NCI-H2196 treated with DMSO at 0.1 percent for 48 hours (cell line): Measurements from ENCODE around the gene ABHD5.
"Not testable (repeated sequence)": the region's sequence is repeated elsewhere in the genome, so short reads cannot be mapped to it uniquely, and the experiment has no call there.

Experiments used
- DNase-seq: peaks from one replicate; lab custom pipeline; 2025; ENCODE audit not compliant: unreplicated experiment; lab: John Stamatoyannopoulos, UW

Gene ABHD5

DNA sequence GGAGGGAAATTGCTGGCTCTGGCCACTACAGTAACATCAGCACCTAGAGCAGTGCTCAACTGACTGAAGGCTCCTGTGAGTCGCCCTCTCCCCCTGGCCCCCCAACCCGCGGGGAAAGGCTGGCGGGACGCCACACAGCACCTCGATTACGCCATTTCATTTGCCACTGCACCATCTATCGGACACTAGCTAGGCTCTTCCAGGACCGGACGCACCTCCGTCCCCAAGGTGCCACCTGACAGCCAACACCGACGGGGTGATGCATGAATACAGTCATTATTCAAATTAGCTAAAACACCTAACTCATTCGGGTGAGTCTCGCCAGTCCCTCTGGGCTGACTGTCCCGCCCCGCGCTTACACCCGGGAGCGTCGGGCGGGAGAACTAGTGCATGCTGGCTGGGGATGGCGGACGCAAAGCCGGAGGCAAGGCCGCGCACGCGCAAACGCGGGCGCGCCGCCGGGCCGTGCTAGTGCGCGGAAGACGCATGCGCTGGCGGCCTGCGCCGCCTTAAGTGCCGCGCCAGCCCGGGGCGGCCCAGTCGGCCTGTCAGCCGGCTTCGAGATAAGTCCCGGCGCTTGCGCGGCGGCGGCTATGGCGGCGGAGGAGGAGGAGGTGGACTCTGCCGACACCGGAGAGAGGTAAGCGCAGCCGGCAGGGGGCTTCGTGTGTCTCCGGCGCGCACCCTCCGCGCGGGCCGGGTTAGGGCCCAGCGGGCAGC is at the start of gene ABHD5:
Gene ABHD5, plus strand, starts transcription at position 539 of the 720 bp plus-strand sequence. Its CDS starts 55 bp downstream, at position 594.
- peak; percentile 68 for DNase-seq

DNA sequence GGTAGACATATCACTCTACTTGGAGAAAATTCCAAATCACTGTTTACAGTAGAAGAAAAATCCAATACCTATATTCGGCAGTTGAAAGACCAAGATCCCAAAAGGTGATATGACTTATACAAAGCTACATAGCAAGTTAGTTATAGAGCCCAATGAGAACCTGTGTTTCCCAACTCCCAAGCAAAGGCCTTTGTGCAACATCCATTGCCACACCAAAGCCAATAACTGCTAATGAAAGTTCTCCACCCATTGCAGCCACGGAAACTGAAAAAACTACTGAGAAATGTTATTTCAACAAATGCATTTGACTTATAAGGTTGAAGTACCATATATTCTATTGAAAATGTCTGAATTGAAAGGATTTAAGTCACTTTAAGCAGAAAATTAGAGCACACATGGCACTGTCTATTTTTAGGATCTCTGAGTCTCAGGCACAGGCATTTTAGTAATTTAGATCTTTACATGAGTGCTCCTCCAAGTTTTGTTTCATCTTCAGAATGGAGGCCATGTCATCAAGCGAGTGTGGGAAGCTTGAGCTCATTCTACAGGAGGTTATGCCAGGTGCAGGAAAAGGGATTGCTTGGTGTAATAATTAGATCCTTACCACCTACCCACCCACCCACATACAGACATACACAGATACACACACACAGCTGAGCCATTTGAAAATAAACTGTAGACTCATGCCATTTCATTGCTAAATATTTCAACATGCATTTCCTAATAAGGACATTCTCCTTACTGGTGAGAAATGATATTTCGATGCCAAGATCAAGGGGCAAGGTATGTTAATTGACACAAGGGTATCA is 49.2 kb upstream of the ABHD5 start:
- no peak for DNase-seq

- peak; percentile 55 for DNase-seq
Observed at GRCh38 chr3:43644443-43644842, 46.3 kb upstream of the ABHD5 start.

GRCh38 chr3:43647331-43648166 is 43.2 kb upstream of the ABHD5 start:
- DNase-seq, result no peak

GRCh38 chr3:43648957-43649356 is 41.8 kb upstream of the ABHD5 start:
- no peak for DNase-seq

GRCh38 chr3:43649365-43649968 is 41.3 kb upstream of the ABHD5 start:
- no peak for DNase-seq

DNA sequence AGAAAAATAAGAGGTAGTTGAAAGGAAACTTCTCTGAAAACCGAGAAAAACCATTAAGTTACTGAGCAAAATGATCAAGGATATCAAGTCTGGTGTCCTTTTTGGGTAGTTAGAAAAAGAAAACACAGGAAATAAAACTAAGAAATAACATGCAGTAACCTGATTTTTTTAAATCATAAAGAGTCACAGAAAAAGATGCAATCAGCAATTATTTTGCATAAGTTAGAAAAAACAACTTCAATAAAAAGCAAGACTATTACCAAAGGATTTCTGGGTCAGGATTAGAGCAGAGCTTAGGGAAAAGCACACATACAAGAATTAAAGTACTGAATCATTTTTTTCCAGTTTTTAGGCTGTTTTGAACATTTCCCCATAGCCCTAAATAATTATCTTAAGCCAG is 40.4 kb upstream of the ABHD5 start:
- no peak for DNase-seq

- not testable (repeated sequence) for DNase-seq
Observed at GRCh38 chr3:43656390-43656789, 34.3 kb upstream of the ABHD5 start.

- no peak for DNase-seq
Observed at GRCh38 chr3:43659250-43659880, 31.4 kb upstream of the ABHD5 start.

DNA sequence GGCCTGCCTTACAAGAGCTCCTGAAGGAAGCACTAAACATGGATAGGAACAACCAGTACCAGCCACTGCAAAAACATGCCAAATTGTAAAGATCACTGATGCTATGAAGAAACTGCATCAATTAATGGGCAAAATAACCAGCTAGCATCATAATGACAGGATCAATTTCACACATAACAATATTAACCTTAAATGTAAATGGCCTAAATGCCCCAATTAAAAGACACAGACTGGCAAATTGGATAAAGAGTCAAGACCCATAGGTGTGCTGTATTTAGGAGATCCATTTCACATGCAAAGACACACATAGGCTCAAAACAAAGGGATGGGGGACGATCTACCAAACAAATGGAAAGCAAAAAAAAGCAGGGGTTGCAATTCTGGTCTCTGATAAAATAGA is 29.4 kb upstream of the ABHD5 start:
- not testable (repeated sequence) for DNase-seq

DNA sequence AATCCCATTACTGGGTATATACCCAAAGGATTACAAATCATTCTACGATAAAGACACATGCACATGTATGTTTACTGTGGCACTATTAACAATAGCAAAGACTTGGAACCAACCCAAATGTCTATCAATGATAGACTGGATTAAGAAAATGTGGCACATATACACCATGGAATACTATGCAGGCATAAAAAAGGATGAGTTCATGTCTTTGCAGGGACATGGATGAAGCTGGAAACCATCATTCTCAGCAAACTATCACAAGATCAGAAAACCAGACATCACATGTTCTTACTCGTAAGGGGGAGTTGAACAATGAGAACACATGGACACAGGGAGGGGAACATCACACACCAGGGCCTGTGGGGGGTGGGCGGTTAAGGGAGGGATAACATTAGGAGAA is 25.7 kb upstream of the ABHD5 start:
- DNase-seq, result not testable (repeated sequence)

DNA sequence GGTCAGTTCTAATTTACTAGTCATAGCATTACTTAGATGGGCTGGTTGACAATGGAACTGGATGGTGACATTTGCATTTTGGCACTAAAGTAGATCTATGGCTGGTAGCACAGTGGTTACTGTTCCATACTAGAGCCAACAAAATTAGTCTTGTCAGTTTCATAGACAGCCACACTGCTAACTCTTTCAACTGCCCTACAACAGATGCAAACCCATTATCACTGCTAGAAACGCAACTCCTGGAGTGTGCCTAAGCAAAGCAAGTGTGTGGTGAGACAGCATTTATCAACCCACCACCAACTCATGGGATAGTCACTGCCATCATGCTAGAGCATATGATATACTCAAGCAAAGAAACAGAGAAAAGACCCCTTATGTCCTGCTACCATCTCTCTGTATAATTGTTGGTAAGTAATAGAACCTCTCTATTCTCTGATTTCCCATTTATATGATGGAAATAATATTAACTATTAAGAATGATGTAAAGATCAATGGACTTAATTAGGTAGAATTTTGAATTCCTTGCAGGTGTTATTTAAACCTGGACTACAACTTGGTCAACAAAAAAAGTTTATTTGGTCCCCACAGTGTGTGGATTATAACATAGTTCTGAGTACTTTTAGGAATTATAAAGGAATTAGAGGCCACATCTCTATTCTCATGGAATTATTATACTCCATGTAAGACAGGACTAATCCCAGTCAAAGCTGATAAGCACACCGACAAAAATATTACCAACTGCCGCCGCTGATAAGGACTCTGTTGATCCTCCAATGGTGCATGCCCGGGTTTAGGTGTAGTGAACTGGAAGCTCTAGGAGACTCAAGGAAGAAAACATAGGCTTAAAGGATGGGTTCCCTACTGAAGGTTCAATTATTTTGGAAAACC is 19.9 kb upstream of the ABHD5 start:
- no peak for DNase-seq

DNA sequence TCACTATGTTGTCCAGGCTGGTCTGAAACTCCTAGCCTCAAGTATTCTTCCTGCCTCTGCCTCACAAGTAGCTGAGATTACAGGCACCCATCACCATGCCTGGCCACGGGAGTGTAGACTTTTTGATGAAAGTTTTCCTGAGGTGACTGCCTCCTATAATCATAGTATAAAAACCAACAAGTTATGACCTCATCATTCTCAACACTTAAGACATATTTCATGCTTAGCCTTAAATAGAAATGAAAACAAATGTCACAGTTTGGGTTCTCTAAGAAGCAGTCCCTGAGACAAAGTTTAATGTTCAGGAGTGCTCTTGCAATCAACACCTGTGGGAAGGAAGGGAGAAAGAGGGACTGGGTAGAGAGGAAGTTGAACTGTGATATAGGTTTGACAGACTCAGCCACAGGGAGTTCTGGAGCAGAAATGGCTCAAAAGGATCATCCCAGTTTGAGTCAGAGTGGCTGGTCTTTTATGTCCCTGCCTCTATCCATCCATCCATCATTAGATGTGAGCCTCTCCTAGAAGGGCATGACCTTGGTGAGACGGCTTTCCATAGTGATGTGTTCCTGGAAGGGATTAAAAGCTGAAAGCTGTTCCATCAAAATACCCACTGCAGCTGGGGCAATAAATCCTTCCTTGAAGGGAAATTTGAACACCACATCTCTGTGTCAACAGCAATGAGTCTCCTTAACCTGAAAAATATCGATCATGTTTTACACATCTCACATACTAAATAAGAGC is 16.2 kb upstream of the ABHD5 start:
- no peak for DNase-seq

- no peak for DNase-seq
Observed at GRCh38 chr3:43675593-43675992, 15.1 kb upstream of the ABHD5 start.

- no peak for DNase-seq
Observed at GRCh38 chr3:43676441-43676840, 14.3 kb upstream of the ABHD5 start.

DNA sequence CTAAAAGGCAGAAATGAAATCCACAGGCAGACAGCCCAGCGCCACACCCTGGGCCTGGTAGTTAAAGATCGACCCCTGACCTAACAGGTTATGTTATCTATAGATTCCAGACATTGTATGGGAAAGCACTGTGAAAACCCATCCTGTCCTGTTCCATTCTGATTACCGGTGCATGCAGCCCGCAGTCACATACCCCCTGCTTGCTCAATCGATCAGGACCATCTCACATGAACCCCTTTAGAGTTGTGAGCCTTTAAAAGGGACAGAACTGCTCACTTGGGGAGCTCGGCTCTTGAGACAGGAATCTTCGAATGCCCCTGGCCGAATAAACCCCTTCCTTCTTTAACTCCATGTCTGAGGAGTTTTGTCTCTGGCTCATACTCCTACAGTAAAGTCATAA is 12.4 kb upstream of the ABHD5 start:
- not testable (repeated sequence) for DNase-seq

DNA sequence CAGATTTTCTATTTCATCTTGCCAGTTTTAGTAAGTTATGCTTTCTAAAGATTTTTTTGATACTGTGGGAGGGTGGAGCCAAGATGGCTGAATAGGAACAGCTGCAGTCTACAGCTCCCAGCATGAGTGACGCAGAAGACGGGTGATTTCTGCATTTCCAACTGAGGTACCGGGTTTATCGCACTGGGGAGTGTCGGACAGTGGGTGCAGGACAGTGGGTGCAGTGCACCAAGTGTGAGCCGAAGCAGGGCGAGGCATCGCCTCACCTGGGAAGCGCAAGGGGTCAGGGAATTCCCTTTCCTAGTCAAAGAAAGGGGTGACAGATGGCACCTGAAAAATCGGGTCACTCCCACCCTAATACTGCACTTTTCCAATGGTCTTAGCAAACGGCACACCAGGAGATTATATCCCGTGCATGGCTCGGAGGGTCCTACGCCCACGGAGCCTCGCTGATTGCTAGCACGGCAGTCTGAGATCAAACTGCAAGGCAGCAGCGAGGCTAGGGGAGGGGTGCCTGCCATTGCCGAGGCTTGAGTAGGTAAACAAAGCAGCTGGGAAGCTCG is 11.8 kb upstream of the ABHD5 start:
- DNase-seq, result not testable (repeated sequence)

DNA sequence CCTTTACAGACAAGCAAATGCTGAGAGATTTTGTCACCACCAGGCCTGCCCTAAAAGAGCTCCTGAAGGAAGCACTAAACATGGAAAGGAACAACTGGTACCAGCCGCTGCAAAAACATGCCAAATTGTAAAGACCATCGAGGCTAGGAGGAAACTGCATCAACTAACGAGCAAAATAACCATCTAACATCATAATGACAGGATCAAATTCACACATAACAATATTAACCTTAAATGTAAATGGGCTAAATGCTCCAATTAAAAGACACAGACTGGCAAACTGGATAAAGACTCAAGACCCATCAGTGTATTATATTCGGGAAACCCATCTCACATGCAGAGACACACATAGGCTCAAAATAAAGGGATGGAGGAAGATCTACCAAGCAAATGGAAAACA is 9.9 kb upstream of the ABHD5 start:
- DNase-seq, result not testable (repeated sequence)

- DNase-seq, result no peak
Observed at GRCh38 chr3:43684944-43685343, 5.8 kb upstream of the ABHD5 start.
